Activated naive CD4-positive, alpha-beta T cell treated with anti-CD3 and anti-CD28 coated beads, Interleukin-2, amount 10 ng/mL, durations not matched to agents 7 days and 5 days (primary cell): ENCODE measurements around the gene IFNGR1.
A peak's percentile ranks its signal among the peaks of the same experiment; 100 is the strongest.
"Not testable (repeated sequence)": the region's sequence is repeated elsewhere in the genome, so short reads cannot be mapped to it uniquely, and the experiment has no call there.

Experiments
- CTCF ChIA-PET: fragments of 350-600 bp; sonication (Branson Sonifier 250); formaldehyde crosslinking; loops from one replicate; lab custom pipeline; 2021; ENCODE audit warnings: antibody characterized with exemption; lab: Charles Lee
- DNase-seq: peaks from one replicate; pipeline ENCODE4 v3.0.0-alpha.2; 2020
- H3K27ac Mint-ChIP-seq: one replicate; pipeline ENCODE4 v1.8.0; 2021; ENCODE audit warnings: mild to moderate bottlenecking, moderate library complexity, mixed read lengths
- H3K27me3 Mint-ChIP-seq: one replicate; pipeline ENCODE4 v1.8.0; 2021; ENCODE audit warnings: mild to moderate bottlenecking, mixed read lengths
- H3K36me3 Mint-ChIP-seq: one replicate; pipeline ENCODE4 v1.8.0; 2021; ENCODE audit warnings: mixed read lengths
- H3K4me1 Mint-ChIP-seq: one replicate; pipeline ENCODE4 v1.8.0; 2021; ENCODE audit warnings: mixed read lengths
- H3K4me3 Mint-ChIP-seq: one replicate; pipeline ENCODE4 v1.8.0; 2021; ENCODE audit warnings: mild to moderate bottlenecking, moderate library complexity, mixed read lengths
- H3K9me3 Mint-ChIP-seq: one replicate; pipeline ENCODE4 v1.8.0; 2021; ENCODE audit warnings: mixed read lengths

Gene IFNGR1

DNA sequence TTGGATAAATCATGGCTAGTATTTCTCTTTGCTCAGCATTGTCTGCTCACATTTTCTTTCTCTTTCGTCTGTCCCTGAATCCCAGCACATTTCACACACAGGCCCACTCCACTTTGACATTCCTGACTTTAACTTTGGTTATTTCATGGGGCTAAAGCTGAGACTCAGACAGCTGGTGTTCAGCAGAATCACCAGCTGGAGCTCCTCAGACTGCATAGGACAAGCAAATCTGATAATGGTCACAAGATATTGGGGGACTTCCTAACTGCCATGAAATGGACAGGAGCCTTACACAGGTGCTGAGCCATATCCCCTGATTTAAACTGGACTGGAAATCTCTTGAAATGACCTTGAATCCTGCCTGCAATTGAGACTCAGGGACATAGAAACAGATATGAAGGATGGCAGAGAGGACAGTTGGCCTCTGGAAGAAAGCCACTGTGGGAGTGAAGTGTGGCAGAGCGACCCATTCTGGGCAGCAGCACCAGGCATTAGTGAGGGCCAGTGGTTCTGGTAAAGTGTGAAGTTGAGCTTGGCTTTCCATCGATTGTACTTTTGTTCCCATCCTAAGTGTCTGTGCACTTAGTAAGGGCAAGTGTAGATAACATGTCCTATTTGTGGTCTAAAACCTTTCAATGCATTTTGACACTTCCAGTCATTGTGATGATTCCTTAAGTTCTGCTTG lies 10.0 kb upstream of the IFNGR1 start:
- Mint-ChIP-seq H3K4me3 (no peak overlapping the region), H3K9me3 (no peaks in the 10 kb centered on the region), H3K27ac (no peak overlapping the region), H3K27me3 (peaks cover 15% of the 10 kb centered on the region), H3K4me1 (peaks cover 55% of the 10 kb centered on the region), H3K36me3 (no peaks in the 10 kb centered on the region)
- DNase-seq = no peak
- CTCF ChIA-PET = no interaction called here

DNA sequence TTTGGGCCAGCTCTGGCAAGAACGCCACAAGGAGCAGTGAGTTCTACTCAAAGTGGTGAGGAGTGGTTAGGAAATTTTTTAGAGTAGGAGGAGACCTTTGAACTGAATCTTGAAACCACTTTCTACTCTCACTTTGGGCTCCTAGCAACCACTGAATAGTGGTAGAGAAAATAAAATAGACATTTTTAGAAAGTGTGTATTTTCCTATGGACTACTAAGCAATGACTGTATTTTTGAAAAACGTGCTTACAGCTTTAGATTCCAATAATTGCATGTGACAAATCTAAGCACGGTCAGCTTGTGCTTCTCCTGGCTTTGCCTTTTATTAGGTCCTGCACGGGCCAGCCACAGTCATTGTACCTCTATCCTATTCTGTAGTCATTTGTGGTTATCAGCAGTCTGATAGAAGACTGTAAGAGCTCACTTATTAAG lies 8.7 kb upstream of the IFNGR1 start:
- DNase-seq = no peak
- H3K27ac Mint-ChIP-seq = no peak overlapping the region
- CTCF ChIA-PET = interaction anchor here (0.6 kb wide), 1 partner anchor 122 kb away, joined by 3 read pairs; no protein-coding TSS in a partner anchor
- peaks cover 15% of the 10 kb centered on the region for H3K27me3 Mint-ChIP-seq
- no peak overlapping the region for H3K4me3 Mint-ChIP-seq
- H3K4me1 Mint-ChIP-seq = peaks cover 51% of the 10 kb centered on the region
- no peaks in the 10 kb centered on the region for H3K36me3 Mint-ChIP-seq
- no peaks in the 10 kb centered on the region for H3K9me3 Mint-ChIP-seq

DNA sequence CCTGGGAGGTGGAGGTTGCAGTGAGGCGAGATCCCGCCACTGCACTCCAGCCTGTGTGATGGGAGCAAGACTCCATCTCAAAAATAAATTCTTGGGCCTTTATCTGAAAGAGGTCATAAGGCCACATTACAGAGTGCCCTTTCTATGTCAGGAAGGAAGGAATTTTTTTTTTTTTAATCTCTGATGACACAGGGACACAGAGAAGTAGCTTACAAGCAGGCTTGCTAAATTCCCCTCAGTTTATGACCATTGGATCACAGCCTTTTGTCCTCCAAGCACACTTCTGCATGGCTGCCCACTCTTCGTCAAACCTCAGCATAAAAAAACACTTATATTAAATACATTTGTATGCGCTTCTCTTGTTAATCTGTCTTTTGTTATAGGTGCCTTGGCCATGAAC lies 7.5 kb upstream of the IFNGR1 start:
- Mint-ChIP-seq H3K27me3 (peaks cover 15% of the 10 kb centered on the region), H3K27ac (no peak overlapping the region), H3K4me1 (peaks cover 41% of the 10 kb centered on the region), H3K36me3 (no peaks in the 10 kb centered on the region), H3K9me3 (no peaks in the 10 kb centered on the region), H3K4me3 (no peak overlapping the region)
- DNase-seq = no peak
- CTCF ChIA-PET = no interaction called here

DNA sequence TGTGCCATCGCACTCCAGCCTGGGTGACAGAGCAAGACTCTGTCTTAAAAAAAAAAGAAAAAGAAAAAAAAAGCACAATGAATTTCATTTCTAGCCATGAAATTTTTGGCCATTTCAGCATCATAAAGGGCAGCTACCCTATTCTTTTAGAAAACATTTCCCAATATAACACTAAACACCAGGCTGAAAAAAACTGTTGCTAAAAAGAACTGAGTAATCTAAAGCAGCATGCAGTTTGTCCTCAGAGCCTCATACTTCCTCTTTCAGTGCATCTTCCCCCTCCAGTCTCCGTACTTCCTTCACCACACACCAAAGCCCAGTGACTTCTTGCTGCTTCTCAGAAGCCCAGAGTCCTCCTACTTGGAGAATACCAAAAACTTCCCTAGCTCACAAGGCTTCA lies 5.6 kb upstream of the IFNGR1 start:
- no peaks in the 10 kb centered on the region for H3K36me3 Mint-ChIP-seq
- no peak overlapping the region for H3K27ac Mint-ChIP-seq
- no peak overlapping the region for H3K4me3 Mint-ChIP-seq
- no peak for DNase-seq
- H3K27me3 Mint-ChIP-seq = peaks cover 11% of the 10 kb centered on the region
- H3K4me1 Mint-ChIP-seq = peaks cover 32% of the 10 kb centered on the region
- CTCF ChIA-PET = no interaction called here
- H3K9me3 Mint-ChIP-seq = no peaks in the 10 kb centered on the region

DNA sequence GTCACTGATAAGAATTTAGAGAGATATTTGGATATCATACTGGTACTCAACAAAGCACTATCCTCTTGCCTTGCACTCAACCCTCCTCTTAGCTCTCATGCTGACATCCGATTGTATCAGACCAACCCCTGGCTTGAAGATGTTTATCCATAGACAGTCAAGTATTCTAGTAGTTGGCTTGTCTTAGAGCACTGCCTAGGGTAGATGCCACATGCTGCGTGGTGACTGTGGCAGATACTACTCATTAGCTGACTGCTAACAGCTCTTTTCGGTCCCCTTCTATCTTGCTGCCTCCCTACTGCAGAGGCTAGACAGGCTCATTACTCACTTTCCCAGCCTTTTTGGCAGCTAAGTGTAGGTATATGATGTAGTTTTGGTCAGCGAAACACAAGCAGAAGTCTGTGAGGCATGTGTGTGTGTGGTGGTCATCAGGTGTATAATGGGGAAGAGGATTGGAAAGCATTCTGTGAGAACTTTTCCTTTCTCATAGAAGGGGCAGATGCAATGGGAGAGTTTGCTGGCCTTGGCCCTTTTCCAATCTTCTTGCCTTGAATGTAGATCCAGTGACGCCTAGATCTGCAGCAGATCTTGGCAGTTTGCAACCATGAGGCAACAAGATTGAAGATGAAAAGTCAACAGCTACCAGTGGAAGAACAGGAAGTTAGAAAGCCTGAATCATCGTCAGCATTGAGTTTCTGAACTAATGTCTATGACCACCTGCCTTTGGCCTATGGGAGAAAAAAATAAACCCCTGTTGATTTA lies 4.4 kb upstream of the IFNGR1 start:
- H3K4me3 Mint-ChIP-seq = no peak overlapping the region
- H3K36me3 Mint-ChIP-seq = no peaks in the 10 kb centered on the region
- H3K27ac Mint-ChIP-seq = no peak overlapping the region
- H3K9me3 Mint-ChIP-seq = no peaks in the 10 kb centered on the region
- peaks cover 40% of the 10 kb centered on the region for H3K4me1 Mint-ChIP-seq
- CTCF ChIA-PET = interaction anchor here (0.7 to 1.1 kb wide), 3 partner anchors 8 to 366 kb away, joined by 3 read pairs; no protein-coding TSS in a partner anchor
- peaks cover 3% of the 10 kb centered on the region for H3K27me3 Mint-ChIP-seq
- no peak for DNase-seq

DNA sequence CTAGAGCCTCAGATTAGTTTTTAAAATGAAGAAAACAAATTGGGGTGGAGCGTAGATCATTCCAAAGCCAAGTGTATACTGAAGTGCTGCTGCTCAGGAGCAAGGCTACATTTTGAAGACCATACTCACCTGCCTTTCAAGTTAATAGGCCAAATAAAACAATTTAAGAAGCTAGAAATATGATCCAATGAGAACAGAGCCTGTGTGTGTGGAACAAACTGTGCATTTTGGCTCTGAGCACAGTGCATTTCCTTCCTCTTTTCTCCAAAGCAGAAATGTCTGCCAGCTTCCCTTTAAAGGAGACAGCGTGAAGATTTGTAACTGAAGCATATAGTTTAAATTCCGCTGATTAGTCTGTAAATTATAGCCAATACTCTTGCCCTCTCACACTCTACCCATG lies 3.2 kb upstream of the IFNGR1 start:
- CTCF ChIA-PET = no interaction called here
- Mint-ChIP-seq H3K27me3 (peaks cover 3% of the 10 kb centered on the region), H3K36me3 (peaks cover 2% of the 10 kb centered on the region), H3K27ac (no peak overlapping the region), H3K9me3 (no peaks in the 10 kb centered on the region), H3K4me1 (peaks cover 48% of the 10 kb centered on the region), H3K4me3 (no peak overlapping the region)
- DNase-seq = no peak

DNA sequence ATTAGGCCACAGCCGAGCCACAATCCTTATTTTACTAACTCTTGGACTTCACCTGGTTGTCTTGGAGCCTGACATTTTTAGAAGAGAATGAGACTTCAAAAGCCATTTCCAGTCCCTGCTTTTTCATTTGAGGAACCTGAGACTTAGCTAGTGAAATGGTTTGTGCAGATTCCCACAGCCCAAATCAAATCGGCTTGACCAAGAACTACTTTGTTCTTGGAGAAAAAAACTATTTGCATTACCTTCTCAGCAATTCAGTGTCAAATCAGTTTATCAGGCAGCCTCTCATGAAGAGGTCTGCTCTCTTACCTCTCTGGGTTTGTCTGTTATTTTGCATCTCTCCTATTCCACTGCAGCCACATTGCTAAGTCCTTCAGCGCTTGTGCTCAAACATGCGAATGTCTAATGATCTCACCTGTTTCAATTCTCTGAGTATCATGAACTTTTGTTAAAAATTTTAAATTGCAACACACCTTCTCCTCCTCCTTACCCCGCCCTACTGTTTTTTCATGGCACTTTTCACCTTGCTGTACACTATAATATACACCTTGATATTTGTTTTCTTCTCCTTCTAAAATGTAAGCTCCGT lies 573 bp upstream of the IFNGR1 start:
- Mint-ChIP-seq H3K4me1 (peaks cover 52% of the 10 kb centered on the region), H3K27me3 (peaks cover under 1% of the 10 kb centered on the region), H3K9me3 (no peaks in the 10 kb centered on the region), H3K4me3 (peak overlapping the region; percentile 92), H3K36me3 (peaks cover 4% of the 10 kb centered on the region), H3K27ac (peak overlapping the region; percentile 91)
- DNase-seq = no peak
- CTCF ChIA-PET = no interaction called here

DNA sequence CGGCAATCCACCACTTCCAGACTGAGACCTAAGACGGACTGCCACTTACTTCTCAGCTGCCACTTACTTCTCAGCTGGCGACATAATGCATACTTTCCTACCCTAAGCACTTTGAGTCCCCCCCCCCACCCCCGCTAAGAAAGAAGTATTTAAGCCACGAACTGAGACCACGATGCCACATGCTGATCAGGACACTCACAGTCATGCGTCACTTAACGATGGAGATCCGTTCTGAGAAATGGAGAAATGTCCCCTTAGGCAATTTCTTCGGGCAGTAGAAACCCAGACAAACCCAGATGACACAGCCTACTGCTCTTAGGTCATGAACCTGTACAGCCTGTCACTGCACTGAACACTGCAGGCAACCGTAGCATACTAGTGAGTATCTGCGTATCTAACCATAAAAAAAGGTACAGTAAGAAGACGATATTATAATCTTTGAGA lies 690 bp downstream of the IFNGR1 start:
- CTCF ChIA-PET = interaction anchor here (1.3 kb wide), 1 partner anchor 13 kb away, joined by 5 read pairs; no protein-coding TSS in a partner anchor
- Mint-ChIP-seq H3K27ac (peak overlapping the region; percentile 96), H3K9me3 (no peaks in the 10 kb centered on the region), H3K36me3 (peaks cover 11% of the 10 kb centered on the region), H3K27me3 (no peaks in the 10 kb centered on the region), H3K4me1 (peaks cover 50% of the 10 kb centered on the region), H3K4me3 (peak overlapping the region; percentile 92)
- peak; percentile 56 for DNase-seq

DNA sequence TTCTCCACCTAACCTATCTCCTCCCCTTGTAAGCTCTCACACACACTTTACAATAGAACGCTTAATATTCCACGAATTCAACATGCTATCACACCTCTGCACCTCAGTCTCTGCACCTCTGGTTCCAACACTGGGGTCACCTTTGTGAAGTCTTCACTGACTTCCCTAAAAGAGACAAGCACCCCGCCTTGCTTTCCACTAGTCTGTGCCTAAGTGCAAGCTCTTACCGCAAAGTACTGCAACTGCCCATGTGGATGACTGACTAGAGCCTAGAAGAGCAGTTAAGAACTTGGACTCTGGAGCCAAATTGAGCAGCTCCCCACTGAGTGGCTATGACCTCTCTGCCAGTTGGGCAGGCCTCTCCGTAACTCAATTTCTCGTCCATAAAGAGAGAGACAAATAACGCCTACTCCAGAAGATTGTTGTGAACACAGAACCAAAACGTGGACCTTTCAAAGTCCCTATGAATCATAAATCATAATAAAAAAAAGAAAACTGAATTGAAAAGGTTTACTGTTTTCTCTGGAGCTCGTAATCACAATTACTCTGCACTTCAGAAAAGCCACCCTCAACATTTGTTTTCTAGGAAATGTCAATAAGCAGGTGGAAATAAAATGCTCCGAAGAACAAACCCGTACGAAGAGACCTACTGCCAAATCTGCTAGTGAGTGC lies 1.2 kb downstream of the IFNGR1 start:
- no peaks in the 10 kb centered on the region for H3K27me3 Mint-ChIP-seq
- H3K4me3 Mint-ChIP-seq = peak overlapping the region; percentile 92
- CTCF ChIA-PET = interaction anchor here (1.3 kb wide), 1 partner anchor 14 kb away, joined by 5 read pairs; no protein-coding TSS in a partner anchor
- DNase-seq = no peak
- peaks cover 16% of the 10 kb centered on the region for H3K36me3 Mint-ChIP-seq
- H3K27ac Mint-ChIP-seq = peak overlapping the region; percentile 96
- H3K9me3 Mint-ChIP-seq = no peaks in the 10 kb centered on the region
- H3K4me1 Mint-ChIP-seq = peaks cover 55% of the 10 kb centered on the region

DNA sequence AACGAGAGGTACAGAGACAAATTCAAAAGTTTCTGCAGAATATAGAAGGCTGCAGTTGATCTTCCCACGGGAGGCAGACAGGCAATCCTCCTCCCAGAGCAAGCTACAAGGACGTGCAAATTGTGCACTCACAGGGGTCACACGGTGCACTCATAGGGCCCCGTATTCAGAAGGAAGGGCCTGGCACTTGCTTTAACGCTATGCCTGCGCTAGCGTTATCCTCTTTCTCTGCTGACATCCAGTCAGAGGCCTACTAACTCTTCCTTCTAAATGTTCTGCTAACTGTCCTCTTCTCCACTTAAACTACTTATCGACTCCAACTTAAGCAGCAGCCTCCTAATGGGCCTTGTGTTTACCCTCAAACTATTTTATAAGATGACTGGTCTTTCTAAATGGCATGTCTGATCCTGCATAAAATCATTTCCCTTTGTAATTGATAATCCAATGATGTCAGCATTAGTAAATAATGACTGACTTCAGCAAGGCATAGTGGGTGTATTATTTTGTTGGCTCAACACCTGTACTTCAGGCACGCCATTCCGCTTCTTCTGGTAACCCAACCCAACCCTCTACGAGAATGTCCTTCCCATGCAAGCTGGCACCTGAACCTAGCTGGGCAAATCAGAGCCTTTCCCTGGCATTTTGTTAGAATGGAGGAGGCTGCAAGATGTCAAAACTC lies 2.2 kb downstream of the IFNGR1 start:
- no peak for DNase-seq
- H3K36me3 Mint-ChIP-seq = peaks cover 19% of the 10 kb centered on the region

DNA sequence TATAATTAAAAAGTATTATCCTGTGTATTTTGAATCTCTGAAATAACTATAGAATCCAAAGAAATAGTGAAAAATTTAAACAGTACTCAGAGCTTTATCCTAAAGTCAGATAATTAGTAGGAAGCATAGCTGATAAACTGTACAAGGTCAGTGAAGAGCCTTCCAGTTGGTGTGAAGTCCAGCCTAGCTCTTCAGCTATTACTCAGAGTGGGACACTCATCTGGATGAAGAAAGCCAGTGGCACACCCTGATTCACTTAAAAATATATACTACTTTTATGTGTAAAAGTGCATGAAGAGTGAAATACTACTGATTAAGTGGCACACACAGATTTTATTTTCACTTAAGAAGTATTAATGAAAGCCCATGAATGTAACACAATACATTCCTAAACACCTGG lies 3.1 kb downstream of the IFNGR1 start:
- DNase-seq = no peak
- Mint-ChIP-seq H3K9me3 (no peaks in the 10 kb centered on the region), H3K4me1 (peaks cover 55% of the 10 kb centered on the region), H3K27ac (no peak overlapping the region), H3K4me3 (no peak overlapping the region), H3K36me3 (peaks cover 19% of the 10 kb centered on the region), H3K27me3 (no peaks in the 10 kb centered on the region)
- CTCF ChIA-PET = no interaction called here

More for the DNA sequence above, 2.2 kb downstream of the IFNGR1 start:
- CTCF ChIA-PET = no interaction called here
- Mint-ChIP-seq H3K27me3 (no peaks in the 10 kb centered on the region), H3K27ac (no peak overlapping the region), H3K4me1 (peaks cover 55% of the 10 kb centered on the region), H3K4me3 (no peak overlapping the region), H3K9me3 (no peaks in the 10 kb centered on the region)

DNA sequence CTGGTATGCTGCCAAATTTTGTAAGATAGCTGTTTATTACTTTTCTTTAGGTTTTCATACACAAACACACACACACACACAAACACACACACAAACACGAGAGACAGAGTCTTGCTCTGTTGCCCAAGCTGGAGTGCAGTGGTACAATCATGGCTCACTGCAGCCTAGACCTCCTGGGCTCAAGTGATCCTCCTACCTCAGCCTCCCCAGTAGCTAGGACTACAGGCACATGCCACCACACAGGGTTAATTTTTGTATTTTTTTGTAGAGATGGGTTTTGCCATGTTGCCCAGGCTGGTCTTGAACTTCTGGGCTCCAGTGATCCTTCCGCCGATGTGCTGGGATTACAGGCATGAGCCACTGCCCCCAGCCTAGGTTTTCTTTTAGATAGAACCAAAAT lies 3.6 kb downstream of the IFNGR1 start:
- peaks cover 20% of the 10 kb centered on the region for H3K36me3 Mint-ChIP-seq
- H3K4me3 Mint-ChIP-seq, H3K9me3 Mint-ChIP-seq, H3K27me3 Mint-ChIP-seq, DNase-seq, H3K27ac Mint-ChIP-seq: not testable (repeated sequence)
- H3K4me1 Mint-ChIP-seq = peaks cover 55% of the 10 kb centered on the region
- CTCF ChIA-PET = interaction anchor here (0.8 kb wide), 1 partner anchor 123 kb away, joined by 3 read pairs; no protein-coding TSS in a partner anchor

DNA sequence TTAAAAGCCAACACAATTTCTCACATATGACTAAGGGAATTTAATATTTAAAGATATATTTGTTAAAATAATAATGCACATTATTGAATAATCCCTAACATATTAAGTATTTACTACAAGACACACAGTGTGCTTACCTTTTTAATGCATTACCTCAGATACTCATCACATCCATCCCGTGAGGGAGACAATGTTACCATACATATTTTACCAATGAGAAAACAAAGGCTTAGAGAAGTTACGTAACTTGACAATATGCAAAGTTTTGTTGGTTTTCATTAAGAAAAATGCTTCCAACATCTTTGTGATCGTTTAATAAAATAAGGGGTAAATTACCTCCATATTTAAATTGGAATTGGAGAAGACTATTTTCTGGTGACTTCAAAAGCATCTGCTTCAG lies 4.3 kb downstream of the IFNGR1 start:
- H3K4me1 Mint-ChIP-seq = peaks cover 49% of the 10 kb centered on the region
- H3K27me3 Mint-ChIP-seq = no peaks in the 10 kb centered on the region
- no peak overlapping the region for H3K27ac Mint-ChIP-seq
- no peak for DNase-seq
- CTCF ChIA-PET = interaction anchor here (0.8 kb wide), 1 partner anchor 122 kb away, joined by 3 read pairs; no protein-coding TSS in a partner anchor
- peaks cover 2% of the 10 kb centered on the region for H3K9me3 Mint-ChIP-seq
- no peak overlapping the region for H3K4me3 Mint-ChIP-seq
- peaks cover 24% of the 10 kb centered on the region for H3K36me3 Mint-ChIP-seq
